HG03439 (cell line): Measurements from ENCODE around the gene SND1.
"Not testable (repeated sequence)": the region's sequence is repeated elsewhere in the genome, so short reads cannot be mapped to it uniquely, and the experiment has no call there.

Source experiments
- ATAC-seq: cut with Tn5 transposase; IDR thresholded peaks from one replicate; pipeline ENCODE4 v1.9.1; 2021; ENCODE audit warnings: mild to moderate bottlenecking, moderate library complexity; ENCODE audit not compliant: unreplicated experiment

Gene SND1

DNA sequence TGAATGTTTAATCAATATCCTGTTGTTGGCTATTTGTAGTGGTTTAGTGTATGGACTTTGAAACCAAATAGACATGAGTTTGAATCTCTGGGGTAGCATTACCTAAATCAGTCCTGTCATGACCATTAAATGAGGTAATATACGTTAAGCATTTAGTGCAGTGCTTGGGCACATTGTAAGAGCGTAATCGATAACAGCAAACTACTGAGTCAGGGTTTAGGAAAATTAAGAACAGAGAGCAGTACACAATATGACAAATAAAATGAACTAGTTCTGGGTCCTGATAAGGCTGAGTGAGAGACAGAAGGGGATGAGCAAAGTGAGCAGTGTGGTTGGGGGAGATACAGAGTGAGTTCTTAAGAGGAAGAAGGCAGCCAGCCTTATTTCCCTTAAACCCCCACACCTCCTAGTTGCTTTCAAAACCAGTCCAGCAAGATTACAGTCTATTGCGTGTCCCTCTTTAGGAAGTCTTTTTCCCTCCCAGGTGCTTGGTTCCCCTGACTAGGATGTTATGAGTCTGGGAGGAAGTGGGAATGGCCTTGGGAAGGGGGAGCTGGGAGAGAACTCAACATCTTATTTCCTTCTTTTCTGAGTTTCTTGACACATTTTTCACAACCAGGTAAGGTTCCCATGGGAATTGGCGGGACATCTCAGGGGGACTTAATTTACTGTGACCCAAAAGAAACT is 171.0 kb downstream of the SND1 start:
- no peak for ATAC-seq

- no peak for ATAC-seq
These were observed 172.7 kb downstream of the SND1 start for GRCh38 chr7:127824682-127825081.

DNA sequence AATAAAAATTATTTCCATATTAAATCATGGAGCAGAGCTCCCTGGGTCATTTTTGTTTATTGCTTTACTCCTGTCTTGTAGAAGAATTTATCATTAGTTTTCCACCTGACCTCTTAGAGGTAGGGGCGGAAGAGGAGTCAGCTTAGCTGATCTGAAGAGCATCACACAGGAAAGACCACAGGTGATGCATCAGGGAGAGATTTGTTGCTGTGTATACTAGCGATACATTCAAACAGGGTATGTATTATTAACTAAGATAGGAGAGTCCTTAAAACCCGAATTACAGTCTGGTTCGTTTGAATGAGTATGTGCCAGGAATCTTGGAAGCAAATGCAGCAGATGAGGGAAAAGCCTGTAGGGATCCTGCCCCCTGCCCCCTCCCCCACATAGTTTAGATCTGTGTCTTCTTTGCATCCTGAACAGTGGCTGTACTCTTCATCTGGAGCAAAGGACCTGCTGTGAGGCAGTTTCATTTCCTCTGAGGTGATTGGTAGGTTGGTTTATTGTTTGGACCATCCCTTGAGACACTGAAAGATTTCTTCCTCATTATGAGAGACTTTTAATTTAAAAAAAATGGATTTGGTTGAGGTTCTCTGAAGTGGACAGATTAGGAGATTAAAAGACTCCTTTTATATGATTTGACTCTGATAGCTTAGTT is 177.0 kb downstream of the SND1 start:
- no peak for ATAC-seq

GRCh38 chr7:127831318-127832219 is 179.6 kb downstream of the SND1 start:
- ATAC-seq, result no peak

DNA sequence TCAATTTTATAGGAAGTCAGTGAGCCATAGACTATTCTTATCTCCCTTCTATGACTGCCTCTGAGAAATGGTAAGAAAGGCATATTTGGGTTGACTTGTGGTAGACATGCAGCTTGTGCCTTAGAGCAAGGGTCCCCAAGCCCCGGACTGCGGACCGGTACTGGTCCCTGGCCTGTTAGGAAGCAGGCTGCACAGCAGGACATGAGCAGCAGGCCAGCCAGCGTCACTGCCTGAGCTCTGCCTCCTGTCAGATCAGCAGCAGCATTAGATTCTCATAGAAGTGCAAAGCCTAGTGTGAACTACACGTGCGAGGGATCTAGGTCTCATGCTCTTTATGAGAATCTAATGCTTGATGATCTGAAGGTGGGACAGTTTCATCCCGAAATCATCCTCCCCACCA is 180.6 kb downstream of the SND1 start:
- no peak for ATAC-seq

GRCh38 chr7:127833641-127834040 is 181.6 kb downstream of the SND1 start:
- ATAC-seq, result no peak

GRCh38 chr7:127835679-127836078 is 183.7 kb downstream of the SND1 start:
- no peak for ATAC-seq

DNA sequence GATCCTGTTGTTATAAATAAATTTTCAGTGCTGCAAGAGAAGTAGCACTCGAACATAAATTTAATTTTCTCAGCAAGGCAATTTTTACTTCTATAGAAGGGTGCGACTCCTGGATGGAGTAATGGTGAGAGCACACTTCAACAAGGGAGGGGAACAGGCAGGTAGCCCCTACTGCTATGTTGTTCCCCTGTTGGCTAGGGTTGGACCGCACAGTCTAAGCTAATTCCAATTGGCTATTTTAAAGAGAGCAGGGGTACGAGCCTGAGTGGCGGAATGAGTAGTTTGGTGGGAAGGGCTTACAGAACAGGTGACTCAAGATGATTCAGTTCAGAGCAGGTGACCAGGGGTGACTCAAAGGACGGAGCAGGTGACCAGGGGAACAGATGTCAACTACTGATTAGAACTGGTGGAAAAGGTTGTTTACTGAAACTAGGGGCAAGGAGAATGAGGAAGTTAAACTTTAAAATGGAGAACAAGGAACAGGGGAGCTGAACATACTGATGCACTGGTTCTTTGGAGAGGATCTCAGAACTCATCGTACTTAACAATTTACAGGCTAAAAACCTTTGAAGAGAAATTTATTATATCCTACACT is 185.9 kb downstream of the SND1 start:
- ATAC-seq, result not testable (repeated sequence)

GRCh38 chr7:127838816-127839415 is 186.9 kb downstream of the SND1 start:
- no peak for ATAC-seq

DNA sequence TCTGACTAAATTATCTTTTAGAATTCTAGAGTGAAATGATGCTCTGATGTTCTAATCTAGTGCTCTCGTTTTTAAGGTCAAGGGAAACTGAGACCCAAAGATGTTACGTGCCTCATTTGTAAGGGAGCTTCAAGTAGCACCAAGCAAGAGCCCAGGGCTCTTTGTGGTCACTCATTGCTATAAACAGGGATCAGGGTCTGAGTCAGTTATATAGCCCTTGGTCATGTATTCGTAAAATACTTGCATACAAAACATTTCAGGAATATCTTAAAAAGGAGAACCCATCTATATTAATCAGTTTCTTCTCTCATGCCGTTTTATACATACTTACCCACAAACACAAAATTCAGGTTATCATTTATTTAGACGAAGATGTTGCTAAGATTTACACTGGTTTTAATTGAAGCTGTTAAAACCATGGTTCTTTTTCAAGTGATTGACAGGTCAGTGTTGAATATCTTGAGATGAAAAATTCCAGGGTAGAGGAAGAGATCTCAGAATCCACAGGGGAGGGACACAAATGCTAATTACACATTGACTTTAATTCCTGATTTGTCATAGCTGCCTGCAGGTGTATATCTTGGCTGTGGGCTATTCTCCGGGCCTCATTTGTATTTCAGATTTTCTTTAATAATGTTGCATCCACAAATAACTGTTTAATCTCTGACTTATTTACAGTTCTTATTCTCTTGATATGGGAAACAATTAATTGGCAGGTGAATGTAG is 188.4 kb downstream of the SND1 start:
- no peak for ATAC-seq

GRCh38 chr7:127844165-127844564 is 192.2 kb downstream of the SND1 start:
- ATAC-seq, result no peak

GRCh38 chr7:127844707-127845331 is 192.8 kb downstream of the SND1 start:
- no peak for ATAC-seq

DNA sequence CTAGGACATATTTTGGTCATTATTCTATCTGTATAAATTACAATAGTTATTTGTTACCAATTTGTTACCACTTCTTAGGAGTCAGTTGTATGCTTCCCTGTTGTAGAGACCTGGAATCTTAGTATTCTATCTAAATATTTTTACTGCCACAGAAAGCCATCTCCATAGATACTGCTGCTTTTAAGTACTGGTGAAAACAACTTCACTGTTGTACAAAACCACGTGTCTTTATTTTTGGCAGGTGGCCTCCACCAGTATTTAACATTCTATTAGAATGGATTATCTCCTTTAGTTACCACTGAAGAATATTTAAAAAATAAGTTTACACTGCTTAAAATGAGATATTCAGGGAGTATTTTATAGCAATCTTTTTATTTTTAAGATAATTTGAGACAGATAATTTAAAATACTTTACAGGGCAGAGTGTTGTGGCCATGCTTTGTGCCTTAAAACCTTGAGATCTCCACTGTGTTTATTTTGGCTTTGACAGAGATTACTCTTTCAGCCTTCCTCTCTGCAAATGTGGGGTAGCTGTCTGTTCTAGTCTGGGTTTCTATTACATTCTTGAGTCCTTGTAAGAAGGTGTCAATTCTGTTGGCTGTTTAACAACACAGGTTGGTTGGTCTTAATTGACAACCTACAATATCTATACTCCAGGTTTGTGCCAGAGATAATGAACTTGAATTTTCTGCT is 193.7 kb downstream of the SND1 start:
- no peak for ATAC-seq

GRCh38 chr7:127847641-127848040 is 195.6 kb downstream of the SND1 start:
- ATAC-seq, result no peak

DNA sequence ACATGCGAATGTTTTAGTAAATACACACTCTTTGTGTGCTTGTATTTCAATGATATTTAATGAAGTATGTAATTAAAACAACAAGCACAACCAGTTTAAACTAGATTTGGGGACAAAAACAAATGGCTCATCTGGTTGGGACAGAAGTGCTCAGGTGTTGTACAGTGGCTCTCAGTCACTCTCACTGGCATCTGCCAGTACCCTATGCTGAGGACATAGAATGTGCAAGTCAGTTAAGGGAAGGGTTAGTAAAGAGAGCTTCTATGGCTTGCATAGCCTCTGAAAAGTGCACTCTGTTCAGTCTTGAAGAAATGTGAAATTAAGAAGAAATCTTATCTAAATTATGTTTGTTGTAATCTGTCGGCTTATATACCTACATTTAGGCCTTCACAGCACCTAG is 196.2 kb downstream of the SND1 start:
- ATAC-seq, result no peak

- ATAC-seq, result no peak
These were observed 198.2 kb downstream of the SND1 start for GRCh38 chr7:127850195-127850594.

GRCh38 chr7:127854383-127854782 is 202.4 kb downstream of the SND1 start:
- no peak for ATAC-seq

GRCh38 chr7:127857464-127857841 is 205.5 kb downstream of the SND1 start:
- ATAC-seq, result no peak
